ENCODE results near the gene LZTR1.

DNA sequence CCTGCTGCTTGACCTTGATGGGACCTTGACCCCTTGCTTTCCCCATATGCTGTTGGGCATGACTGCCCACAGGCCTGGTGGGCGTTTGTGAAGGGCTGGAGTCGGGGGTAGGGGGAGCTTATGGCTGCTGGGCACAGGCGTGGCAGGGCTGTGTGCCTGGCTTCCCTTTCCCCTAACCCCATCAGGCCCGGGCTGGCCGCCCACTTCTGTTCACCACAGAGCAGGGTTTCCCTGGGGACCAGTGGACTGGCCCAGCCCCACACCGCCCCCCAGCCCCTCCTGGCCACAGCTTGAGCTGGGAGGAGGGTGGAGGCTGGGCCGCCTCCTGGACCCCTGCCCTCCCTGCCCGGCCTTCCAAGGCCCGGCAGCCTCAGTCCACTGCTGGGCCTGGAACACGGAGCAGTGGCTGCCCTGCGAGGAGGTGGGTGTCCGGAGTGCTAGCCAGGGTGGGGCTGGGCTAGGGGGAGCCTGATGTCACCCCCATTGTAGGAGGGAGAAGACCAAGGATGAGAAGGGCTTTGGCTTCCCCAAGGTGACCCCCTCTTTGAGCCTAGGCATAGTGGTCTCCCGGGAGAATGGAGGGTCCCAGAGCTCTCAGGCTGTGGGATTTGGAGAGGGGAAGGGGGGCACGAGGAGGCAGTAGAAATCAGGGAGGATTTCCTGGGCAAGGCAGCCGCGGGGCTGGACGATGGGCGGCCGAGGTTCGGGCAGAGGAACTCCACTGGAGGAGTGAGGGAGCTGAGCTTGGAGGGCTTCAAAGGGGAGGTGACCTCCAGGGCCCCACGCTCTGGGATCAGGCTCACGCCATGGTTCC lies 15.0 kb upstream of the LZTR1 start, which contains the start of gene AIFM3:
- TF ChIP-seq, protein P1, sequence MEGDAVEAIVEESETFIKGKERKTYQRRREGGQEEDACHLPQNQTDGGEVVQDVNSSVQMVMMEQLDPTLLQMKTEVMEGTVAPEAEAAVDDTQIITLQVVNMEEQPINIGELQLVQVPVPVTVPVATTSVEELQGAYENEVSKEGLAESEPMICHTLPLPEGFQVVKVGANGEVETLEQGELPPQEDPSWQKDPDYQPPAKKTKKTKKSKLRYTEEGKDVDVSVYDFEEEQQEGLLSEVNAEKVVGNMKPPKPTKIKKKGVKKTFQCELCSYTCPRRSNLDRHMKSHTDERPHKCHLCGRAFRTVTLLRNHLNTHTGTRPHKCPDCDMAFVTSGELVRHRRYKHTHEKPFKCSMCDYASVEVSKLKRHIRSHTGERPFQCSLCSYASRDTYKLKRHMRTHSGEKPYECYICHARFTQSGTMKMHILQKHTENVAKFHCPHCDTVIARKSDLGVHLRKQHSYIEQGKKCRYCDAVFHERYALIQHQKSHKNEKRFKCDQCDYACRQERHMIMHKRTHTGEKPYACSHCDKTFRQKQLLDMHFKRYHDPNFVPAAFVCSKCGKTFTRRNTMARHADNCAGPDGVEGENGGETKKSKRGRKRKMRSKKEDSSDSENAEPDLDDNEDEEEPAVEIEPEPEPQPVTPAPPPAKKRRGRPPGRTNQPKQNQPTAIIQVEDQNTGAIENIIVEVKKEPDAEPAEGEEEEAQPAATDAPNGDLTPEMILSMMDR (conservative IDR thresholded peaks at IDR 0.05; ENCODE audit: low read depth, low read length), result no peak
- TF ChIP-seq EZH2 (IDR thresholded peaks at IDR 0.05; ENCODE audit: low read length, unreplicated experiment) (no peak), EZH2phosphoT487 (IDR thresholded peaks at IDR 0.05; ENCODE audit: borderline replicate concordance, low read length) (no peak)

Measured in PC-3 (cell line).